Measurements from ENCODE around the gene NACC1.
A peak's percentile ranks its signal among the peaks of the same experiment; 100 is the strongest.

NACC1 gene

GRCh38 chr19:13101590-13102415 lies 16.3 kb upstream of the NACC1 start:
- Histone ChIP-seq H3K27ac (peak overlapping the region; percentile 85 to 95), H3K4me3 (peak overlapping the region; percentile 69)
- no peak for DNase-seq (ENCODE audit: low spot score)
- TF ChIP-seq CTCF (IDR thresholded peaks at IDR 0.05): no peak

GRCh38 chr19:13102416-13102665 lies 15.7 kb upstream of the NACC1 start:
- TF ChIP-seq CTCF (IDR thresholded peaks at IDR 0.05): no peak
- DNase-seq (ENCODE audit: low spot score): no peak
- Histone ChIP-seq H3K27ac (peak overlapping the region; percentile 85 to 95), H3K4me3 (peak overlapping the region; percentile 69)

GRCh38 chr19:13102666-13103580 lies 15.1 kb upstream of the NACC1 start, which contains the start of gene LYL1:
TSS of gene LYL1 (minus strand) at chr19:13102858. CDS start at chr19:13101171, 1,687 bp downstream.
- DNase-seq (ENCODE audit: low spot score): peak; percentile 89
- no peak for TF ChIP-seq CTCF (IDR thresholded peaks at IDR 0.05)
- peak within 1 kb of the TSS; percentile 85 to 95 for H3K27ac ChIP-seq
- peak within 1 kb of the TSS; percentile 69 for H3K4me3 ChIP-seq

GRCh38 chr19:13103581-13104359 lies 14.3 kb upstream of the NACC1 start:
- Histone ChIP-seq H3K4me3 (peak overlapping the region; percentile 69), H3K27ac (peak overlapping the region; percentile 85 to 95)
- DNase-seq (ENCODE audit: low spot score): no peak
- no peak for TF ChIP-seq CTCF (IDR thresholded peaks at IDR 0.05)

- no peak for DNase-seq (ENCODE audit: low spot score)
- peak; percentile 61 for TF ChIP-seq CTCF (IDR thresholded peaks at IDR 0.05)
Observed at GRCh38 chr19:13104360-13104847, 13.7 kb upstream of the NACC1 start.

DNA sequence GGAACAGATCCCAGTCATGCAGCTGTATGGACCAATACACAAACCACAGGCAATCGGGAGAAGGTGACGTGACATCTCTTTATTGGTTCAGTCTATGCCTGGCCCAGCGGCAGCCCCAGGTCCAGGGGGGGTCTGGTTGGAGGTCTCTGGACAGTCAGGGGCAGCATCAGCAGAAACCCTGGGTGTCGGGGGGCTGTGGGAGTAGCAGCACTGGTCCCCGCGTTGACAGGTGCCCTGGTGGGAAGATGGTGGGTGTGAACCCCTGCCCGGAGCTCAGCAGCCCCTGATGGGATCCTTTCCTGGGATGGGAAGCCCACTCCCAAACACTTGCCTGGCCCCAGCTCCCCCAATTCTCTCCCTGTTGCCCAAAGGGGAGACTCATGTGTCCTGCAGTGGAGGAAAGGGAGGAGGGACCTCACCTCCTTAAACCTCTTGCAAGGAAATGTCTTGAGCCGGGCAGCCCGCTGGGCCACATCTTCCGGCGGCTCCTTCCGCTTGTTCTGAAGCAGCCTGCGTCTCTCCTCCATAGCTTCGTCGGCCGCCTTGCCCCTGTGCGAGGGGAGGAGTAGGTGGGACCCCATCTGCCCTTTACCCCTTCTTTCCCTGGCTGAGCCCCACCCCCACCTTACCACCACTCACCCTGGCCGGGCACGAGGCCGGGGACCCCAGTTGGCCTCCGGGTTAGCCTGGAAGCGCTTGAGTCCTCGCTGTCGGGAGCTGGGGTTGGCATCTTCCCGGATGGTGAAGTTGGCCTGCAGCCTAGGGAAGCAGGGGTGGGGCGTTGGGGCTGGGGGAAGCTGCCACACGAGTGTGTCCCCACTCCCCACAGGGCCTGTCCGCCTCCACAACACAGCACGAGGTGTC lies 13.0 kb upstream of the NACC1 start:
- TF ChIP-seq CTCF (IDR thresholded peaks at IDR 0.05): no peak
- peak overlapping the region in 1 of 2 donors; percentile 82 for H3K27ac ChIP-seq
- H3K4me3 ChIP-seq: peak overlapping the region; percentile 53
- no peak for DNase-seq (ENCODE audit: low spot score)

More at GRCh38 chr19:13104360-13104847, 13.7 kb upstream of the NACC1 start:
- Histone ChIP-seq H3K27ac (peak overlapping the region in 1 of 2 donors; percentile 82), H3K4me3 (peak overlapping the region; percentile 53)
